DND-41 (cell line): ENCODE measurements around the gene RNPEP.

ENCODE experiments used
- CTCF ChIP-seq: IDR thresholded peaks from 2 replicates; pipeline ENCODE4 v1.5.1; 2012; ENCODE audit warnings: borderline replicate concordance, low read length, moderate library complexity, mild to moderate bottlenecking; ENCODE audit not compliant: poor library complexity, severe bottlenecking; ENCODE audit errors: extremely low read depth
- EZH2 ChIP-seq: IDR thresholded peaks from 3 replicates; pipeline ENCODE4 v1.6.1; 2012; ENCODE audit warnings: borderline replicate concordance, low read depth, mild to moderate bottlenecking, moderate library complexity, low read length, inconsistent platforms; ENCODE audit not compliant: severe bottlenecking

- TF ChIP-seq EZH2: no peak
- no peak for TF ChIP-seq CTCF
These were observed 40.9 kb upstream of the RNPEP start for GRCh38 chr1:201941420-201942128.
